ENCODE measurements around the gene LGALS14.
"Not testable (repeated sequence)": the region's sequence is repeated elsewhere in the genome, so short reads cannot be mapped to it uniquely, and the experiment has no call there.

The LGALS14 gene, protein sequence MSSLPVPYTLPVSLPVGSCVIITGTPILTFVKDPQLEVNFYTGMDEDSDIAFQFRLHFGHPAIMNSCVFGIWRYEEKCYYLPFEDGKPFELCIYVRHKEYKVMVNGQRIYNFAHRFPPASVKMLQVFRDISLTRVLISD

GRCh38 chr19:39704181-39705044, at the start of gene LGALS14:
TSS of gene LGALS14 (plus strand) at chr19:39704481. CDS start at chr19:39704529, 48 bp downstream.
- DNase-seq (ENCODE audit: low spot score) = no peak

DNA sequence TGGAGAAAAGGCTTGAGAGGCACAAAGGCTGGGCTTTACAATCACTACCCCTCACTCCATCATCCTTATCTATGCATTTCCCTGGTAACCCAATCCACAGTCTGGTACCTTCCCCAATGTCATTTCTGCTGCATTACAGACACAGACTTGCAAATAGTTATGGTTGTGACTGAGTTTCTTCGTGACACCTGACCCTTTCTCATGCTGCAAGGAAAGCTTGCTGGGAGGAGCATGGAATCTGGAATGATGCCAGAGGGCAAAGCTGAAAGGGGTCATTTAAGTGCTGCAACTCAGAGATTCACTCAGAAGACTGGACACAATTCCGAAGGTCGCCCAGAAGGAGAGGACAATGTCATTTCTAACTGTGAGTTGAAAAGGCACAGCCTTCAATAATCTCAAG, 48.7 kb upstream of the LGALS14 start, which contains the start of gene LGALS16:
TSS of gene LGALS16 (plus strand) at position 301 of the 400 bp plus-strand sequence. CDS start at position 350, 49 bp downstream.
- DNase-seq (ENCODE audit: low spot score) = no peak

DNA sequence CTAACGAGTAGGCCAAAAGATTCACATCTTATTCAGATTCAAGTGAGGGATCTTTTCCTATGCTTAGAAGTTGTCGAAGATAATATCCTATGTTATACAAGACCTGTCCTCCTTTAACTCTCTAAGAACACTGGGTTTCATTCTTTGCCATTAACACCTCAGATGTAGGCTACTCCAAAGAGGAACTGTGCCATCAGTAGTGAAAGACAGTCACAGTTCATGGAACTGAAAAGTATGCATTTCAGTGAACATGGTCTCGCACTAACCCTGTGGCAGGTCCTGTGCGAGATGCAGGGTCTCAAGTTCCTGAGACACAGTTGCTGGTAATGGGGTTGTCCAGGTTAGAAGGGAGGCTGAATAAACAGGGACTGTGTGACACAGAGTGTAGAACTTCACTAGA, 44.5 kb upstream of the LGALS14 start:
- DNase-seq (ENCODE audit: low spot score) = no peak

GRCh38 chr19:39660661-39661060, 43.6 kb upstream of the LGALS14 start:
- no peak for DNase-seq (ENCODE audit: low spot score)

DNA sequence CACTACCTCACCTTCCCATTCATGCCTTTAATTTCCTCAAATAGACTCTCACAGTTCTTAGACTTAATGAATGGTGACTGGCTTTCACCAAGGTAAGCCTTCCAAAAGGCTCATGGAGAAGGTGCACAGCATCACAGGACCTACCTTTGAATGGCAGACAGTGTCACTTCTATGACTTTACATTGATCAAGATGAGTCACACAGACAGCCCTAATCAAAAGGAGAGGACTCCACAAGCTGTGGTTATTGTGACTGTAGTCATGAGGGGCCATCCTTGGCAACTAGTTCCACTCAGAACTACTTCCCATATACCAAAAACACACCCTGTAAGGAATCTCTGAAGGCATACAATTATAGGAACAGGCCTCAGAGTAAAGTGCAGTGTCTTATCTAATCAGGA, 42.7 kb upstream of the LGALS14 start:
- no peak for DNase-seq (ENCODE audit: low spot score)

- not testable (repeated sequence) for DNase-seq (ENCODE audit: low spot score)
Measured at GRCh38 chr19:39669860-39670259, 34.4 kb upstream of the LGALS14 start.

DNA sequence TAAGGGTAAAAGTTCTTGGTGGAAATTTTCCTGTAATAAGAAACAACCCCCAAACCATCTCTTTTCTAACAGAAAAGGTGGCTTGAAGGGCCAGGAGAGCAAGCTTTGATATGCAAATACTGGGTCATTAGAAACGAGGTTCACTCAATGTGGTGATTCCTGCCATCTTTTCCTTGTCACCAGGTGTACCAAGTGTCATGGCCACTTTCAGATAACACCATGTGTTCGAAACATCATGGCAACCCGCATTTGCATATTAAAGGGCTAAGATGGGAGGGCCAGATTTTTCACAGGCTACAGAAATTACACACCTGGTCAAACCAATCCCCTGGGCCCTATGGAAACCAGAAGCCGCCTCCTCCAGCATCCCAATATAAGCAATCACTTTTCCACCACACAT, 33.3 kb upstream of the LGALS14 start:
- no peak for DNase-seq (ENCODE audit: low spot score)

DNA sequence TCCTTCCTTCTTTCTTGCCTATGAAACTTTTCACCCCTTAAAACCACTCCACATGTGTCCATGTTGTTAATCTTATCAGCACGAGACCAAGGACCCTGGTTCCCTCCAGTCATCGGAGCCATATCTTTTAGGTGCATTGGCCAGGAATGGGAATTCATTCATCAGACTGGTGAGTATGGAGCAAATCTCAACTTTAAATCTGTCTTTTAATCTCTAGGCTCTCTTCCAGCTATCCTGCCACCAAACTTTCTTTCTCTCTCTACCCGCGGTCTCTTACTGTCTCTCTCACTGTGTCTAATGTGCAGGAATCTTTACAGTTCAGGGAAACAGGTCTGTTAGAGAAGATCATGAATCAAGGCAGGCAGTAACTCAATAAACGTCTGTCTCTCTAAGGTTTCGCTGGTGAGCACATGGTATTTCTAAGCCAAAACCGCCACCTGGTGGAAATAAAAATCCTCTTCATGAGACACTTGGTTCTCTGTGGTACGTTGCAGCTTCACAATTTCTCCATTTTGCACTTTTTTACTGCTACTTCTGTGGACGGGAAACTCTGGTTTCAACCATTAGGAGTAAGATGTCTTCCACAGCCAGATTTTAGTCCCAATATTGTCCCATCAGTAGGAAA, 32.4 kb upstream of the LGALS14 start:
- no peak for DNase-seq (ENCODE audit: low spot score)

GRCh38 chr19:39672473-39672872, 31.8 kb upstream of the LGALS14 start:
- DNase-seq (ENCODE audit: low spot score) = no peak

DNA sequence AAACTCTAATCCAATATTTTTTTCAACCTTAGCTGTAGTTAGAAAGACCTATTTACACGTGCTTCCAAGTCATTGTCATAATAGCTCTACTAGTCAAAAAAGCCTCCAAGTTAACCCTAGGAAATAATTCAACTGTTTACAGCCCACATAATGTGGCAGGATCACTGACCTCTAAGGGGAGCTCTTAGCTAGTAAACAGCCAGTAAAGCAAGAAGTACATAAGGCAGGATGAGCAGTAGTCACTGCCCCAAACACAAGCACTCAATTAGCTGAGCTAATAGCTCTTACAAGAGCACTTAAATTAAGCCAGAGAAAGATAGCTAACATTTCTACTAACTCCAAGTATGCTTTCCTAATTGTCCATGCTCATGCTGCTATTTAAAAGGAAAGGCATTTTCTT, 30.4 kb upstream of the LGALS14 start:
- not testable (repeated sequence) for DNase-seq (ENCODE audit: low spot score)

DNA sequence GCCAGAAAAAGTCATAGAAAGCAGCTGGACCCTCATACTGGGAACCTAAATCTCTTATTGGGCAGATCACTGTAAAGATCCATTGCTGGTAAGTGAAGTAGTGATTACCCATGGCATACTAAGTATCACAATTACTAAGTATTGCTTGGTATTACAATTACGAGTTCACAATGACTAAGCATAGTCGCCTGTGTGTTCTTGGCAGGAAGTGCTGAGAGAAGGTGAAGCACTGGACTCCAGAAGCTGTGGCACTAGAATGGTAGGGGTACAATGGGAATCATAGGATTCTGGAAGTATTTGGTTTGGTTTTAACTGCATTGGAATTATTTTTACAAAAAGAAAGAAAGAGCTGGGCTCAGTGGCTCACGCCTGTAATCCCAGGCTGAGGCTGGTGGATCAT, 28.3 kb upstream of the LGALS14 start:
- no peak for DNase-seq (ENCODE audit: low spot score)

DNA sequence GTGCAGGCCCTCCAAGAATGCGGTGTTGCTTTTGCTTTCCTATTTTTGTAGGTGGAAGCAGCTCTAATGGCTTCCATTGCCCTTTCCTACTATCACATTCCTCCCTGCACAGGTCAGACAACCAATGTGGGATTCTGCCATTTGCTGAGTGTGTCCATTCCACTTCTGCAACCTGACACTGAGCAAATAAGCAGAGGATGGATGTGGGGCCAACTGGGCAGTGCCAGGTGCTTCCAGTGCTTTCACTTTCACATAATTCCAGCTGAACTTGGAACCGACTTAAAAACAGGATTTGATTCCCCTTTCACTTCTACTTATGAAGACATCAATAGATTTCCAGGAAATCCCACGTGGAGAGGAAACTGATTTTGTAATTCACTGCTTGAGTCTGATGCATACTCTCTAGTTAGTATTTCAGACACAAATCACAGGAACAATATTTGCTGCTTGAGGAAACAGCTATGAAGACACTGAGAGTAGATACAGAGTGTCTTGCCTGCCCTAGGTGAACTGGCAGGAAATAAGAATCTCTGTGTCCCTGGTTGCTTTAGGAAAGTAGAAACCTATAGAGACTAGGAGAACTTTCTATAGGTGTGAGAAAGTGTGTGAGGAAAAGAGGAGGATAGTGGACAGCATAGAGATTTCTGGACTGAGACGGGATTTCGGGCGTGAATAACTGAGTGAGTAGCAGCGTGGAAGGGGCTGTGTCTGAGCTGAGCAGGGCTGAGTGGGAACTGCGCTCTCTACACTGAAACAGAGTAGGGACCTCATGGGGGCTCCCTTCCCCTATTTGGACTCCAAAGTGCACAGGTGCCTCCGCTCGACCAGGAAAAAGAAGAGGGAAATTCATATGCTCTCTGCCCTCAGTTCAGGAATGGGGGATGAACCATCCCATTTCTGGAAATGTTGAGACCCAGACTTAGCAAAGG, 26.1 kb upstream of the LGALS14 start:
- DNase-seq (ENCODE audit: low spot score) = no peak

- DNase-seq (ENCODE audit: low spot score) = no peak
Measured at GRCh38 chr19:39679056-39679790, 25.1 kb upstream of the LGALS14 start.

DNA sequence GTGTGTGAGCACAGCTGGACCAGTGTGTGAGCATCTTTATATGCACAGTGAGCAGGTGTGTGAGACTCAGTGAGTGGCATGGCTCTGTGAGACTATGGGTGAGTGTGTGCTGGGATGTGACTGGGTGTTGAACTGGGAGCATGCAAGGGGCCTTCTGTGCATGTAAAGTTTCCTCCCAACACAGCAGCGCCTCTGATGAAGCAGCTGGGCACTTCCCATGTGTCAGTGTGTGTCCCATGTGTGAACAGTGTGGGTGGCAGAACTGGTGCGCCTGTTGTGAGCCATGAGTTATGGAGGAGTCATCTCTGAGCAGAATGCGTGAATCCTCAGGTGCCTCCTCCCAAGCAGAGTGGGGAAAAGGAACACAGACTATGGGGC, 24.5 kb upstream of the LGALS14 start:
- no peak for DNase-seq (ENCODE audit: low spot score)

DNA sequence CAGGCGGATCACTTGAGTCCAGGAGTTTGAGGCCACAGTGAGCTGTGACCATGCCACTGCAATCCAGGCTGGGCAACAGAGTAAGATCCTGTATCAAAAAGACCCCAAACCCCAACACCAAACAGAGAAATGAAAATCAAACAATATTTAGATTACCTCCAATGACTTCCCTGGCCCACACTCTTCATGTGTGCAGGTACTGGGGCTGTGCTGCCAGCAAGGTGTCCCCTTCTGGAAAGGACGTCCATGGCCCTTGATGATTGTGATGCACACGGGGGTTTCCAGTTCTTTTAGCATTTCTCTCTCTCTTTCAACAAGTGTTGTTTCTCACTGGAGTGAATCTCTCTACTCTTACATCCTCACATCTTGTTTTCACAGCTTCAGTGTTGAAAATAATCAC, 23.7 kb upstream of the LGALS14 start:
- DNase-seq (ENCODE audit: low spot score) = no peak

GRCh38 chr19:39681416-39681815, 22.9 kb upstream of the LGALS14 start:
- no peak for DNase-seq (ENCODE audit: low spot score)

DNA sequence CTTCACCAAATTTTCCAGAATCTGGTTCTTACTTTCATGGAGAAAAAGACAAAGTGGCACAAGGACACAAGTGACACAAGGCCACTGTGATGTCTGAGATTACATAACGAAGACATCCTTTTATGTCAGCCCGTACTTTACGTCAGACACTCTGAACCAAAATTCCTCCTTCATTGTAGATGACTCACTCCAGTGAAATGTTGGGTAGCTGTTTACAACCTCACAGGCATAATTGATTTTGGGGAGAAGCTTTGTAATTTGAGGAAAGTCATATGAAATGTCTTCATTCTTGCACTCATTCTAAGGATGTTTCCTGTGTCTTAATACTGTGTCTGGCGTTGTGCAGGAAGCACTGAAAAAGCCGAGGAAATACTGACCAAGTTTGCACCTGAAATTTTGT, 20.0 kb upstream of the LGALS14 start:
- DNase-seq (ENCODE audit: low spot score) = no peak

DNA sequence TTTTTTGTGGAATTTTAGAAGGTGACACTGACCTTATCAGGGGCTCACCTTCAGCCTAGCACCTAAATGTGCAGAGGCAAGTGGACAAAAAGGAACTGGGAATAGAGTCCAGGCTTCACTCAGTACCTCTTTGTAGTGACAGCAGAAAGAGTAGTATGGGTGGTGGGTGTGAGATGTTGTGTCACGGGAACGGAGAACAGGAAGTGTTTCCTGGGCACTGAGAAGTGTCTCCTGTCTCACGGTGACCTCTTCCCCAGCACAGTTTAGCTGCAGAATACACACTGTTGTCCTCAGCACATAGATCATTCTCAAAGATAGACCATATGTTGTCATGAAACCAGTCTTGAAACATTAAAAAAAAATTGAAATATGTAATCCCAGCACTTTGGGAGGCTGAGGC, 17.5 kb upstream of the LGALS14 start:
- DNase-seq (ENCODE audit: low spot score) = no peak

GRCh38 chr19:39688637-39689036, 15.6 kb upstream of the LGALS14 start:
- DNase-seq (ENCODE audit: low spot score) = not testable (repeated sequence)

DNA sequence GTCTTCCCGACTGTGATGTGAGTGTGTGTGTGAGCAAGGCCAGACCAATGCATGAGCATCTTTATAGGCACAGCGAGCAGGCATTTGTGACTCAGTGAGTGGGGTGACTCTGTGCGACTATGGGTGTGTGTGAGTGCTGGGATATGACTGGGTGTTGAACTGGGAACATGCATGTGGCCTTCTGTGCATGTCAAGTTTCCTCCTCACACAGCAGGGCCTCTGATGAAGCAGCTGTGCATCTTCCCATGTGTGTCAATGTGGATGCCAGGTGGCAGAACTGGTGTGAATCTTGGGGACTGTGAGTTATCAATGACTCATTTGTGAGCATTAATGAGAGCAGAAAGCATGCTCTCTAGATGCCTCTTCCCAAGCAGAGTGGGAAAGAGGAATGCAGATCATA, 12.1 kb upstream of the LGALS14 start:
- no peak for DNase-seq (ENCODE audit: low spot score)

DNA sequence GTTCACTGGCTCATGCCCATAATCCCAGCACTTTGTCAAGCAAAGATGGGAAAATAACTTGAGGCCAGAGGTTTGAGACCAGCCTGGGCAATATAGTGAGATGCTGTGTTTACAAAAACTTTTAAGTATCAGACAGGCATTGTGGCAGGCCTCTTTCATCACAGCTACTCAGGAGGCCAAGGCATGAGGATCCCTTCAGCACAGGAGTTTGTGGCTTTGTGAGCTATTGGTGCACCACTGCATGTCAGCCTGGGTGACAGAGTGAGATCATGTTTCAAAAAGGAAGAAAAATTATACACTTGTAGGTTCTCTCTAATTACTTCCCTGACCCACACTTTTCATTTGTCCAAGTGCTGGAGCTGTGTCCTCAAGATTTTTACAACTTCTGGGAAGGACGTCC, 11.5 kb upstream of the LGALS14 start:
- no peak for DNase-seq (ENCODE audit: low spot score)
